Measurements from ENCODE around the gene SIRPG.

- TF ChIP-seq CTCF (IDR thresholded peaks at IDR 0.05) (no peak), POLR2A (IDR thresholded peaks at IDR 0.05) (no peak)
Observed at GRCh38 chr20:1661542-1662299, 4.1 kb upstream of the SIRPG start.

Measured in gastroesophageal sphincter (tissue), 3 donors.